Small intestine (tissue), 7 donors: ENCODE results near the gene SYDE2. TPM values are rescaled to one million over a fixed set of nuclear protein-coding genes. Genes with fewer than 3 reads are reported as not detected.
A peak's percentile ranks its signal among the peaks of the same experiment; 100 is the strongest.

Experiments used
- DNase-seq, 2 donors: peaks; one replicate each; pipeline versions ENCODE4 v3.0.0 to v3.0.0-alpha.2; 2013
- FAIRE-seq: peaks from 2 replicates; lab custom pipeline; 2012; peaks lifted over from hg19 to GRCh38; lab: Jason Lieb, UNC
- H3K27ac ChIP-seq, 3 donors: one replicate each; pipeline ENCODE4 v1.5.1; 2013; ENCODE audit warnings: low read length in 2 of 3, mild to moderate bottlenecking in 2 of 3, control low read depth in 1 of 3, inconsistent platforms in 1 of 3, low read depth in 1 of 3, moderate library complexity in 1 of 3
- H3K27me3 ChIP-seq, 3 donors: one replicate each; pipeline ENCODE4 v1.6.1; 2013; ENCODE audit warnings: low read length in 3 of 3, inconsistent platforms in 1 of 3; ENCODE audit not compliant: control insufficient read depth in 3 of 3, insufficient read depth in 3 of 3
- H3K36me3 ChIP-seq, 3 donors: one replicate each; pipeline ENCODE4 v1.6.1; 2013; ENCODE audit warnings: low read length in 3 of 3, inconsistent platforms in 1 of 3, low read depth in 1 of 3, mild to moderate bottlenecking in 1 of 3, moderate library complexity in 1 of 3; ENCODE audit not compliant: control insufficient read depth in 3 of 3, insufficient read depth in 2 of 3
- H3K4me1 ChIP-seq, 3 donors: one replicate each; pipeline ENCODE4 v1.6.1; 2013; ENCODE audit warnings: low read length in 2 of 3, inconsistent platforms in 1 of 3, low read depth in 1 of 3, mild to moderate bottlenecking in 1 of 3, moderate library complexity in 1 of 3; ENCODE audit not compliant: control insufficient read depth in 3 of 3, insufficient read depth in 2 of 3
- H3K4me3 ChIP-seq, 3 donors: one replicate each; pipeline ENCODE4 v1.5.1; 2013; ENCODE audit warnings: low read length in 3 of 3, control low read depth in 1 of 3, inconsistent platforms in 1 of 3, low read depth in 1 of 3, mild to moderate bottlenecking in 1 of 3, moderate library complexity in 1 of 3
- H3K9me3 ChIP-seq, 2 donors: one replicate each; pipeline ENCODE4 v1.6.1; 2013; ENCODE audit warnings: low read depth in 1 of 2, low read length in 1 of 2; ENCODE audit not compliant: control insufficient read depth in 2 of 2, insufficient read depth in 1 of 2
- WGBS, 3 donors: extraction: QIAGEN DNeasy Blood & Tissue Kit; methylation state at CpG; one replicate each; pipeline ENCODE4 v1.1.7; 2013; 5-methylcytosine and 5-hydroxymethylcytosine counted together
- polyA plus RNA-seq, 4 donors: library from polyadenylated mRNA; stranded (reverse) in 3 of 4; unstranded in 1 of 4; fragments of 200-250 nt in 3 of 4; fragments of 120-200 nt in 1 of 4; gene quantifications; one replicate each; pipeline versions ENCODE4 v1.2.1 to v1.2.3, GENCODE V29; 2013
- donor health status: healthy with polysubstance abuse.
- donor health status: control.
- donor health status: control.
- donor health status: Bipolar disorder and iron deficiency.
- donor health status: healthy.

Gene SYDE2
- polyA plus RNA-seq, 4 donors: 1.4 to 6.3 (median 1.9) TPM

GRCh38 chr1:85134583-85135391 is 66.0 kb downstream of the SYDE2 start:
- peak in 1 of 2 donors; percentile 5 for DNase-seq

GRCh38 chr1:85133565-85134159 is 67.2 kb downstream of the SYDE2 start:
- Histone ChIP-seq H3K27me3 (peaks cover 0 to 2% (median 0%) of the 10 kb centered on the region in 3 donors), H3K36me3 (no peaks in the 10 kb centered on the region), H3K4me1 (peaks cover 0 to 31% (median 2%) of the 10 kb centered on the region in 3 donors), H3K27ac (no peak overlapping the region), H3K9me3 (no peaks in the 10 kb centered on the region), H3K4me3 (no peak overlapping the region)
- WGBS, 3 donors: 68 to 86% (median 69%) methylated on average over 2 of the region's 2 CpGs
- no peak for DNase-seq
- no peak for FAIRE-seq

More at GRCh38 chr1:85134583-85135391, 66.0 kb downstream of the SYDE2 start:
- peak overlapping the region in 1 of 3 donors; percentile 85 for H3K27ac ChIP-seq
- no peak for FAIRE-seq
- H3K36me3 ChIP-seq: no peaks in the 10 kb centered on the region
- H3K27me3 ChIP-seq: peaks cover 0 to 2% (median 0%) of the 10 kb centered on the region in 3 donors
- H3K9me3 ChIP-seq: no peaks in the 10 kb centered on the region
- H3K4me1 ChIP-seq: peaks cover 0 to 31% (median 2%) of the 10 kb centered on the region in 3 donors
- H3K4me3 ChIP-seq: no peak overlapping the region
- 60 to 67% (median 65%) methylated on average over 3 of the region's 3 CpGs for WGBS, 3 donors

GRCh38 chr1:85132078-85132720 is 68.6 kb downstream of the SYDE2 start:
- Histone ChIP-seq H3K27ac (no peak overlapping the region), H3K4me1 (peaks cover 0 to 28% (median 2%) of the 10 kb centered on the region in 3 donors), H3K4me3 (no peak overlapping the region), H3K9me3 (no peaks in the 10 kb centered on the region), H3K36me3 (no peaks in the 10 kb centered on the region), H3K27me3 (peaks cover 0 to 2% (median 0%) of the 10 kb centered on the region in 3 donors)
- WGBS, 3 donors: 59 to 73% (median 69%) methylated on average over 4 of the region's 4 CpGs
- DNase-seq (no peak), FAIRE-seq (no peak)

- Histone ChIP-seq H3K27me3 (no peaks in the 10 kb centered on the region), H3K4me3 (no peak overlapping the region), H3K4me1 (no peaks in the 10 kb centered on the region), H3K36me3 (no peaks in the 10 kb centered on the region), H3K27ac (no peak overlapping the region), H3K9me3 (no peaks in the 10 kb centered on the region)
- WGBS, 3 donors: 53 to 94% (median 82%) methylated on average over 1 of the region's 1 CpG
- no peak for FAIRE-seq
- DNase-seq: no peak
Observed at GRCh38 chr1:85128316-85128715, 72.5 kb downstream of the SYDE2 start.

GRCh38 chr1:85125891-85126290 is 74.9 kb downstream of the SYDE2 start:
- no peaks in the 10 kb centered on the region for H3K4me1 ChIP-seq
- no peaks in the 10 kb centered on the region for H3K9me3 ChIP-seq
- no peaks in the 10 kb centered on the region for H3K36me3 ChIP-seq
- H3K27me3 ChIP-seq: no peaks in the 10 kb centered on the region
- H3K27ac ChIP-seq: no peak overlapping the region
- DNase-seq (peak in 1 of 2 donors; percentile 8), FAIRE-seq (no peak)
- 49 to 62% (median 54%) methylated on average over 1 of the region's 1 CpG for WGBS, 3 donors
- H3K4me3 ChIP-seq: no peak overlapping the region

GRCh38 chr1:85124091-85124490 is 76.7 kb downstream of the SYDE2 start:
- Histone ChIP-seq H3K9me3 (no peaks in the 10 kb centered on the region), H3K4me1 (no peaks in the 10 kb centered on the region), H3K4me3 (no peak overlapping the region), H3K36me3 (no peaks in the 10 kb centered on the region), H3K27ac (no peak overlapping the region), H3K27me3 (no peaks in the 10 kb centered on the region)
- 90 to 97% (median 93%) methylated on average over 5 of the region's 5 CpGs for WGBS, 3 donors
- FAIRE-seq (no peak), DNase-seq (no peak)

GRCh38 chr1:85122169-85122568 is 78.6 kb downstream of the SYDE2 start:
- WGBS, 3 donors: 77 to 84% (median 83%) methylated on average over 2 of the region's 2 CpGs

GRCh38 chr1:85121744-85122143 is 79.1 kb downstream of the SYDE2 start:
- Histone ChIP-seq H3K27ac (no peak overlapping the region), H3K36me3 (no peaks in the 10 kb centered on the region), H3K27me3 (no peaks in the 10 kb centered on the region), H3K4me1 (no peaks in the 10 kb centered on the region), H3K4me3 (no peak overlapping the region), H3K9me3 (no peaks in the 10 kb centered on the region)
- DNase-seq: no peak
- FAIRE-seq: no peak
- 94 to 96% (median 96%) methylated on average over 4 of the region's 4 CpGs for WGBS, 3 donors

More at GRCh38 chr1:85122169-85122568, 78.6 kb downstream of the SYDE2 start:
- Histone ChIP-seq H3K9me3 (no peaks in the 10 kb centered on the region), H3K4me1 (no peaks in the 10 kb centered on the region), H3K27me3 (no peaks in the 10 kb centered on the region), H3K27ac (no peak overlapping the region), H3K36me3 (no peaks in the 10 kb centered on the region), H3K4me3 (no peak overlapping the region)
- no peak for DNase-seq
- FAIRE-seq: no peak
